Measurements from ENCODE around the gene NEDD8.

- TF ChIP-seq ZFP3 (CRISPR knock-in tag; IDR thresholded peaks at IDR 0.05) (no peak), ISL1 (CRISPR knock-in tag; IDR thresholded peaks at IDR 0.05) (no peak), PPARA (CRISPR knock-in tag; IDR thresholded peaks at IDR 0.05; ENCODE audit: borderline replicate concordance) (no peak), TCF4 (CRISPR knock-in tag; IDR thresholded peaks at IDR 0.05; ENCODE audit: borderline replicate concordance) (no peak), CREB5 (CRISPR knock-in tag; IDR thresholded peaks at IDR 0.05; ENCODE audit: low read depth) (no peak), PATZ1 (CRISPR knock-in tag; IDR thresholded peaks at IDR 0.05; ENCODE audit: borderline replicate concordance) (no peak), ZNF70 (CRISPR knock-in tag; IDR thresholded peaks at IDR 0.05) (no peak), ZFP30 (CRISPR knock-in tag; IDR thresholded peaks at IDR 0.05) (no peak), RARB (CRISPR knock-in tag; IDR thresholded peaks at IDR 0.05) (no peak), CSDC2 (CRISPR knock-in tag; IDR thresholded peaks at IDR 0.05) (no peak), ESRRG (CRISPR knock-in tag; IDR thresholded peaks at IDR 0.05) (no peak), ARNTL (CRISPR knock-in tag; IDR thresholded peaks at IDR 0.05; ENCODE audit: borderline replicate concordance, low read depth) (no peak), ZC3H10 (CRISPR knock-in tag; IDR thresholded peaks at IDR 0.05) (no peak)
These were observed 55.6 kb downstream of the NEDD8 start for GRCh38 chr14:24176599-24176998.
